ENCODE results near the gene GPR37. TPM values are rescaled to one million over a fixed set of nuclear protein-coding genes. Genes with fewer than 3 reads are reported as not detected.

GPR37 gene
- total RNA-seq, 4 donors from 2014 or later, result 2.5 to 14.7 (median 11.2) TPM

DNA sequence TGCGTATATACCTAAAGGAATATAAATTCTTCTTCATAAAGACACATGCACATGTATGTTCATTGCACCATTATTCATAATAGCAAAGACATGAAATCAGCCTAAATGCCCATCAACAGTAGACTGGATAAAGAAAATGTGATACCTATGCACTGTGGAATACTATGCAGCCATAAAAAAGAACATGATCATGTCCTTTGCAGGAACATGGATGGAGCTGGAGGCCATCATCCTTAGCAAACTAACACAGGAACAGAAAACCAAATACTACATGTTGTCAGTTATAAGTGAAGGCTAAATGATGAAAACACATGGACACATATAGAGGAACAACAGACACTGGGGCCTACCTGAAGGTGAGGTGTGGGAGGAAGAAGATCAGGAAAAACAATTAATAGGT, 48.7 kb downstream of the GPR37 start:
- Histone ChIP-seq H3K27ac (no peak overlapping the region), H3K4me3 (no peak overlapping the region), H3K9me3 (no peaks in the 10 kb centered on the region), H3K27me3 (no peaks in the 10 kb centered on the region), H3K4me1 (peaks cover 0 to 6% (median 0%) of the 10 kb centered on the region in 3 donors), H3K36me3 (no peaks in the 10 kb centered on the region)
- ATAC-seq, result no peak
- no peak for TF ChIP-seq EP300 (IDR thresholded peaks at IDR 0.05)
- no peak for TF ChIP-seq CTCF (IDR thresholded peaks at IDR 0.05)
- TF ChIP-seq POLR2AphosphoS5 (IDR thresholded peaks at IDR 0.05), result no peak
- no peak for TF ChIP-seq POLR2A (IDR thresholded peaks at IDR 0.05)
- 90% methylated on average over 1 of the region's 1 CpG; no CpG with 5 or more reads in 1 of the 2 donors for WGBS, 2 donors (ENCODE audit: low coverage in 1 of 2)

DNA sequence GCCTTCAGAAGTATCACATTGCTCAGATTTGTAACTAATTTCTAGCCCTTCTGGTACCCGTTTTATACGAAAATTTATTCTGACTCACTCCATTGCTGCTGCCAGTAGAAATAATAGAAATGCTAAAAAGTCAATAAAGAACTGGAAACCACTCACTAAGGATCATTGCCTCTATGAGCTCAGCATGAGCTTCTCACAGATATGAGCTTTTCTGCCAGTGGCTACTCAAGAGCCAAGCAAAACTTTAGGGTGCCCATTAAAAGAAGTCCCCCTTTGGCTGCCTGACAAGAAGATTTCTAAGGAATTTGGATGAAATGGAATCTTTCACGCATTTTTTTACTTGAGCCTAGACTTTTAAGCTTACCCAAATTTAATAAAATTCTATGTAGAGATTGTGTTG, 52.5 kb downstream of the GPR37 start:
- no peak overlapping the region for H3K27ac ChIP-seq
- H3K9me3 ChIP-seq, result peaks cover 0 to 12% (median 0%) of the 10 kb centered on the region in 3 donors
- WGBS, 2 donors (ENCODE audit: low coverage in 1 of 2), result 89 to 93% methylated on average over 3 of the region's 3 CpGs
- ATAC-seq, result no peak
- no peaks in the 10 kb centered on the region for H3K27me3 ChIP-seq
- peaks cover 0 to 4% (median 0%) of the 10 kb centered on the region in 3 donors for H3K4me1 ChIP-seq
- H3K36me3 ChIP-seq, result no peaks in the 10 kb centered on the region
- no peak for TF ChIP-seq EP300 (IDR thresholded peaks at IDR 0.05)
- no peak for TF ChIP-seq POLR2A (IDR thresholded peaks at IDR 0.05)
- no peak for TF ChIP-seq POLR2AphosphoS5 (IDR thresholded peaks at IDR 0.05)
- TF ChIP-seq CTCF (IDR thresholded peaks at IDR 0.05), result no peak
- no peak overlapping the region for H3K4me3 ChIP-seq

- no peak overlapping the region for H3K27ac ChIP-seq
- no peaks in the 10 kb centered on the region for H3K36me3 ChIP-seq
- no peaks in the 10 kb centered on the region for H3K27me3 ChIP-seq
- no peak overlapping the region for H3K4me3 ChIP-seq
- H3K9me3 ChIP-seq, result peaks cover 0 to 21% (median 0%) of the 10 kb centered on the region in 3 donors
- no peaks in the 10 kb centered on the region for H3K4me1 ChIP-seq
- TF ChIP-seq POLR2A (IDR thresholded peaks at IDR 0.05) (no peak), EP300 (IDR thresholded peaks at IDR 0.05) (no peak), CTCF (IDR thresholded peaks at IDR 0.05) (no peak), POLR2AphosphoS5 (IDR thresholded peaks at IDR 0.05) (no peak)
- no peak for ATAC-seq
Measured at GRCh38 chr7:124712017-124712416, 53.6 kb downstream of the GPR37 start.

DNA sequence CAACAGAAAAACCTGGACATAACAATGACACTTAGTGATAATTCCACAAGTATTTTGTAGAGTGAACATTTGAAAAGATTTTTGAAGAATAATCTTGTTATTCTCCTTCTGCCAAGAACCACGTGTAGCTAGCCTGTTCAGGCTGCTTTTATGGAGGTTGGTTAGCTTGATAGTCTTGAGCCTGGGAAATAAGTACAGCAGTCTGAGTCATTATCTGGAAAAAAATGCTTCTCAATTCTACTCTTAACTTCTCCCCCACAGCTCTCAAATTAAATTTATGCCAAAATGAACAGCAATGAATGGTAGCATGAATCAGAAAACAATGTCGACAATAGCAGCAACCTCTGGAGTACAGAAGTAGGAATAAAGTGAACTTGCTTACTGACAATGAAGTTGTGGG, 63.2 kb downstream of the GPR37 start:
- 11 to 75% methylated on average over 1 to 2 of the region's 2 CpGs for WGBS, 2 donors (ENCODE audit: low coverage in 1 of 2)

More for the DNA sequence above, 63.2 kb downstream of the GPR37 start:
- TF ChIP-seq EP300 (IDR thresholded peaks at IDR 0.05) (no peak), POLR2AphosphoS5 (IDR thresholded peaks at IDR 0.05) (no peak), CTCF (IDR thresholded peaks at IDR 0.05) (no peak)
- H3K27me3 ChIP-seq, result no peaks in the 10 kb centered on the region
- peaks cover 0 to 5% (median 0%) of the 10 kb centered on the region in 3 donors for H3K9me3 ChIP-seq
- no peak for ATAC-seq
- H3K4me3 ChIP-seq, result no peak overlapping the region
- H3K36me3 ChIP-seq, result no peaks in the 10 kb centered on the region
- peaks cover 0 to 10% (median 0%) of the 10 kb centered on the region in 3 donors for H3K4me1 ChIP-seq
- H3K27ac ChIP-seq, result no peak overlapping the region

Data from gastroesophageal sphincter (tissue), 4 donors.